ENCODE results near the gene GSK3A.

Gene GSK3A

GRCh38 chr19:42283188-42284065, 41.0 kb upstream of the GSK3A start:
- Histone ChIP-seq H3K36me3 (replicated peaks in 1 of 2; ENCODE audit: control insufficient read depth in 2 of 2, insufficient read depth in 2 of 2, low read length in 2 of 2) (peaks cover 23 to 30% of the 10 kb centered on the region in 2 donors), H3K18ac (ENCODE audit: low read length) (peak overlapping the region; percentile 98), H2BK5ac (ENCODE audit: low read length) (peak overlapping the region; percentile 20), H2AFZ (ENCODE audit: low read length) (no peak overlapping the region), H3K4me3 (ENCODE audit: low read length in 2 of 2) (peak overlapping the region; percentile 81 to 96), H3K9me3 (replicated peaks in 1 of 2; ENCODE audit: control insufficient read depth in 2 of 2, insufficient read depth in 1 of 2, low read depth in 1 of 2, low read length in 2 of 2) (peaks cover 0 to 2% of the 10 kb centered on the region in 2 donors), H3K4ac (ENCODE audit: low read length) (peak overlapping the region; percentile 91), H3K4me2 (ENCODE audit: insufficient read depth, low read length, poor library complexity, severe bottlenecking) (peak overlapping the region; percentile 78), H2BK120ac (ENCODE audit: low read depth, low read length) (no peak overlapping the region), H3K9ac (ENCODE audit: low read depth, low read length, poor library complexity) (peak overlapping the region; percentile 97), H3K79me1 (ENCODE audit: low read depth, low read length) (peaks cover 25% of the 10 kb centered on the region), H2BK15ac (ENCODE audit: low read length) (peak overlapping the region; percentile 20), H3K23ac (ENCODE audit: low read depth, low read length, poor library complexity) (peak overlapping the region; percentile 66), H4K91ac (ENCODE audit: low read depth, low read length, poor library complexity) (peak overlapping the region; percentile 31), H2BK12ac (ENCODE audit: low read length) (peak overlapping the region; percentile 87), H2AK5ac (ENCODE audit: low read depth, low read length) (peak overlapping the region; percentile 57), H3K14ac (ENCODE audit: low read length) (peak overlapping the region; percentile 5), H3K27ac (replicated peaks; ENCODE audit: low read length) (peak overlapping the region; percentile 97), H3K27me3 (ENCODE audit: control insufficient read depth in 3 of 3, insufficient read depth in 3 of 3, low read depth in 1 of 3, low read length in 3 of 3) (peaks cover 0 to 2% (median 0%) of the 10 kb centered on the region in 3 experiments), H3K4me1 (ENCODE audit: control insufficient read depth in 2 of 2, insufficient read depth in 1 of 2, low read depth in 1 of 2, low read length in 2 of 2) (peaks cover 42% of the 10 kb centered on the region in 2 donors), H4K8ac (ENCODE audit: low read depth, low read length) (no peak overlapping the region)
- peak; percentile 93 for DNase-seq (ENCODE audit: low spot score)
- WGBS, 2 donors (ENCODE audit: extremely low coverage in 2 of 2, insufficient read length in 2 of 2, insufficient replicate concordance in 1 of 2): 100% methylated on average over 1 of the region's 74 CpGs; no CpG with 5 or more reads in 1 of the 2 donors

- Histone ChIP-seq H3K27me3 (ENCODE audit: control insufficient read depth in 3 of 3, insufficient read depth in 3 of 3, low read depth in 1 of 3, low read length in 3 of 3) (peaks cover 0 to 2% (median 0%) of the 10 kb centered on the region in 3 experiments), H3K9ac (ENCODE audit: low read depth, low read length, poor library complexity) (peak overlapping the region; percentile 51), H2BK15ac (ENCODE audit: low read length) (peak overlapping the region; percentile 20), H2BK120ac (ENCODE audit: low read depth, low read length) (peak overlapping the region; percentile 12), H3K9me3 (replicated peaks in 1 of 2; ENCODE audit: control insufficient read depth in 2 of 2, insufficient read depth in 1 of 2, low read depth in 1 of 2, low read length in 2 of 2) (peaks cover 0 to 2% of the 10 kb centered on the region in 2 donors), H2AFZ (ENCODE audit: low read length) (no peak overlapping the region), H3K4me2 (ENCODE audit: insufficient read depth, low read length, poor library complexity, severe bottlenecking) (no peak overlapping the region), H3K4me1 (ENCODE audit: control insufficient read depth in 2 of 2, insufficient read depth in 1 of 2, low read depth in 1 of 2, low read length in 2 of 2) (peaks cover 42% of the 10 kb centered on the region in 2 donors), H2BK12ac (ENCODE audit: low read length) (peak overlapping the region; percentile 87), H3K4ac (ENCODE audit: low read length) (peak overlapping the region; percentile 6), H3K14ac (ENCODE audit: low read length) (peak overlapping the region; percentile 5), H2BK5ac (ENCODE audit: low read length) (peak overlapping the region; percentile 20), H3K36me3 (replicated peaks in 1 of 2; ENCODE audit: control insufficient read depth in 2 of 2, insufficient read depth in 2 of 2, low read length in 2 of 2) (peaks cover 16 to 24% of the 10 kb centered on the region in 2 donors), H3K23ac (ENCODE audit: low read depth, low read length, poor library complexity) (peak overlapping the region; percentile 5), H3K79me1 (ENCODE audit: low read depth, low read length) (peaks cover 28% of the 10 kb centered on the region), H3K18ac (ENCODE audit: low read length) (peak overlapping the region; percentile 84), H2AK5ac (ENCODE audit: low read depth, low read length) (peak overlapping the region; percentile 57), H3K27ac (replicated peaks; ENCODE audit: low read length) (peak overlapping the region; percentile 80), H4K91ac (ENCODE audit: low read depth, low read length, poor library complexity) (peak overlapping the region; percentile 31), H3K4me3 (ENCODE audit: low read length in 2 of 2) (peak overlapping the region; percentile 37 to 81), H4K8ac (ENCODE audit: low read depth, low read length) (no peak overlapping the region)
- DNase-seq (ENCODE audit: low spot score): no peak
- WGBS, 2 donors (ENCODE audit: extremely low coverage in 2 of 2, insufficient read length in 2 of 2, insufficient replicate concordance in 1 of 2): no CpG with 5 or more reads among the region's 4 CpGs
Observed at GRCh38 chr19:42282819-42283187, 40.4 kb upstream of the GSK3A start.

GRCh38 chr19:42281827-42282762, 39.7 kb upstream of the GSK3A start:
- Histone ChIP-seq H3K79me1 (ENCODE audit: low read depth, low read length) (peaks cover 30% of the 10 kb centered on the region), H3K23ac (ENCODE audit: low read depth, low read length, poor library complexity) (no peak overlapping the region), H2BK15ac (ENCODE audit: low read length) (peak overlapping the region; percentile 47), H3K4me2 (ENCODE audit: insufficient read depth, low read length, poor library complexity, severe bottlenecking) (peak overlapping the region; percentile 95), H3K9ac (ENCODE audit: low read depth, low read length, poor library complexity) (peak overlapping the region; percentile 38), H3K4ac (ENCODE audit: low read length) (peak overlapping the region; percentile 99), H3K4me3 (ENCODE audit: low read length in 2 of 2) (peak overlapping the region in 1 of 2 donors; percentile 71), H2BK12ac (ENCODE audit: low read length) (peak overlapping the region; percentile 92), H3K36me3 (replicated peaks in 1 of 2; ENCODE audit: control insufficient read depth in 2 of 2, insufficient read depth in 2 of 2, low read length in 2 of 2) (peaks cover 9 to 17% of the 10 kb centered on the region in 2 donors), H2BK5ac (ENCODE audit: low read length) (peak overlapping the region; percentile 20), H4K8ac (ENCODE audit: low read depth, low read length) (peak overlapping the region; percentile 75), H2AK5ac (ENCODE audit: low read depth, low read length) (peak overlapping the region; percentile 97), H3K9me3 (replicated peaks in 1 of 2; ENCODE audit: control insufficient read depth in 2 of 2, insufficient read depth in 1 of 2, low read depth in 1 of 2, low read length in 2 of 2) (peaks cover 0 to 2% of the 10 kb centered on the region in 2 donors), H3K27ac (replicated peaks; ENCODE audit: low read length) (peak overlapping the region; percentile 80), H2BK120ac (ENCODE audit: low read depth, low read length) (peak overlapping the region; percentile 12), H4K91ac (ENCODE audit: low read depth, low read length, poor library complexity) (no peak overlapping the region), H3K14ac (ENCODE audit: low read length) (peak overlapping the region; percentile 90), H3K27me3 (ENCODE audit: control insufficient read depth in 3 of 3, insufficient read depth in 3 of 3, low read depth in 1 of 3, low read length in 3 of 3) (peaks cover 0 to 2% (median 0%) of the 10 kb centered on the region in 3 experiments), H3K4me1 (ENCODE audit: control insufficient read depth in 2 of 2, insufficient read depth in 1 of 2, low read depth in 1 of 2, low read length in 2 of 2) (peaks cover 42% of the 10 kb centered on the region in 2 donors), H2AFZ (ENCODE audit: low read length) (peak overlapping the region; percentile 60), H3K18ac (ENCODE audit: low read length) (peak overlapping the region; percentile 97)
- DNase-seq (ENCODE audit: low spot score): peak; percentile 39
- no CpG with 5 or more reads among the region's 7 CpGs for WGBS, 2 donors (ENCODE audit: extremely low coverage in 2 of 2, insufficient read length in 2 of 2, insufficient replicate concordance in 1 of 2)

All from neuronal stem cell (in vitro differentiated cells).